Neural cell (in vitro differentiated cells): ENCODE data around the gene SLC12A7.

Experiments used
- CTCF ChIP-seq: fragments of 450-650 bp; IDR thresholded peaks from 2 replicates; pipeline ENCODE4 v1.5.1; 2014; ENCODE audit warnings: antibody characterized with exemption, mild to moderate bottlenecking, moderate library complexity; ENCODE audit not compliant: poor library complexity, severe bottlenecking
- EP300 ChIP-seq: fragments of 450-650 bp; conservative IDR thresholded peaks from 2 replicates; pipeline ENCODE4 v1.6.1; 2014; ENCODE audit warnings: antibody characterized with exemption, mild to moderate bottlenecking, moderate library complexity; ENCODE audit not compliant: poor library complexity, severe bottlenecking
- EZH2 ChIP-seq: fragments of 200-600, 300-800 bp; shearing (Covaris generic), sonication (generic); IDR thresholded peaks from 2 replicates; pipeline ENCODE4 v1.6.1; 2014; ENCODE audit warnings: antibody characterized with exemption, low read length, borderline replicate concordance, mild to moderate bottlenecking; ENCODE audit not compliant: insufficient read depth, poor library complexity, severe bottlenecking
- POLR2AphosphoS5 ChIP-seq: IDR thresholded peaks from 2 replicates; pipeline ENCODE4 v1.6.1; 2012
- TAF1 ChIP-seq: IDR thresholded peaks from 2 replicates; pipeline ENCODE4 v1.6.1; 2012; ENCODE audit warnings: low read depth

GRCh38 chr5:1156033-1156753 lies 44.3 kb upstream of the SLC12A7 start:
- TF ChIP-seq CTCF (no peak), TAF1 (no peak), POLR2AphosphoS5 (no peak), EZH2 (no peak), EP300 (no peak)
